Stimulated activated CD8-positive, alpha-beta memory T cell treated with anti-CD3 and anti-CD28 coated beads, Interleukin-15, amount 100 ng/mL, for 24 hours (primary cell): ENCODE data around the gene PLXNB2.
A peak's percentile ranks its signal among the peaks of the same experiment; 100 is the strongest.

ENCODE experiments used
- DNase-seq: peaks from one replicate; pipeline ENCODE4 v3.0.0-alpha.2; 2020; ENCODE audit warnings: low read depth

The PLXNB2 gene

DNA sequence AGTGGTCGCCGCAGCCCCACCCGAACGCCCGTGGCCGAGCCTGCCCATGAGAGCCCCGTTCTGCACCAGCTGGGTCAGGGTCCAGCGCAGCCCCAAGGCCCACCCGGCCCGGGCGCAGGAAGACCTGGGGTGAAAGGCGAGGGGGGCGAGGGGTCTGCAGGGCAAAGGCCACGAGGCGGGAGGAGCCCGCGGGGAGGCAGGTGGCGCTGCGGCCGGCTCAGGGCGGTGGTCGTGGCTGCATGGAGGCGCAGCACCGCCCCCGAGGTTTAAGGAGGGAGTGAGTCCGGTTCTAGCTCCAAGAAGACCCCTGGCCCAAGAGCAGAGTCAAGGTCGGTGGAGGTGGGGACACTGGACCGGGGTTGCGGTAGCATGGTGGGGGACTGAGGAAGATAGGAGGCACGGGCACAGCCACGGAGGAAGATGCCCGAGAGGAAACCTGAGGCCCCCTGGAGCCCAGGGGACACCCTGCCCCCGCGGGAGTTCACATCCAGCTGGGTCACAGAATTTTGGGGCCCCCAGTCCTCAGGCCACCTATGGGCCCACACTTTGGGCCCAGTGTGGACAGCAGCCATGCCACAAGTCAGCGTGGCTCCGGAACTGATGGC is 55.9 kb downstream of the PLXNB2 start:
- DNase-seq, result no peak

DNA sequence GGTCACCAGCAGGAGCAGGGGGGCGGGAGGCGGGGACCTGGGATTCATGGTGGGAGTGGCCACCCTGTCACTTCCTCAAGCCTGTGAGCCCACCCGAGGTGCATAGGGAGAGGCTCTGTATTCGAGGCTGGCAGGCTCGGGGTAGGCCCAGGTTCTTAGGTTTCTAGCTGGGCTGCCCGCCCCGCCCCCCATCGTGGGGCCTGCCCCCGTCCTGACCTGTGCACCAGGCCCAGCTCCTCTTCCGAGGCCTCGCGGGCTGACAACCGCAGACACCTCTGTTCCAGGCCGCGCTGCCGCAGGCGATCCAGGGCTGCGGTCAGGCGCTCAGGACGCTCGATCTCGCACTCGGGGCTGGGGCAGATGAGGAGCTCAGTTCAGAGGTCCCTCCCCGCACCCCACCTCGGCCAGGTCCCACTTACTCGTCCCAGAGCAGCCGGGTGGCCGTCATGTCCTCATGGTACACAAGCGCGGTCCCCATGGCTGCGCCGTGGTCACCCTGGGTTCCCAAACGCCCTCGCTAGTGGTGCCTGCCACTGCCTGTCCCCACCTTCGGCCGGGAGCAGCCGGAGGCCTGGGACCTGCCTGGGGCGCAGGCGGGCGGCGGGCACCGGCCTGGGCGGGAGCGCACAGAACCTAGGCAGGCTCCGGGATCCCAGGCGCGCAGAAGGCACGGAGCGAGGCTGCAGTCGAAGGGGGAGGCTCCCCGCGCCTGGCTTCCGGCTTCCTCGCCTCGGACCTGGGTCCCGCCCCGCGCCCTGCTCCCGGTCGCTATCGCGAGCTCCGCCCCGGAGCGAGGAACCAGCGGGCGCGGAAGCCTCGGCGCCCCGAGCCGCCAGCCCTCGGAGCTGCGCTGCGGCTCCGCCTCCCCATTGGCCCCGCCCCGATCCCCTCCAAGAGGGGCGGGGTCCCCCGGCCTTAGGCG is 56.6 kb downstream of the PLXNB2 start, which contains the start of gene HDAC10:
Gene HDAC10, minus strand, starts transcription at position 711 of the 922 bp plus-strand sequence. Its CDS starts 233 bp downstream, at position 478.
- DNase-seq, result peak; percentile 48

DNA sequence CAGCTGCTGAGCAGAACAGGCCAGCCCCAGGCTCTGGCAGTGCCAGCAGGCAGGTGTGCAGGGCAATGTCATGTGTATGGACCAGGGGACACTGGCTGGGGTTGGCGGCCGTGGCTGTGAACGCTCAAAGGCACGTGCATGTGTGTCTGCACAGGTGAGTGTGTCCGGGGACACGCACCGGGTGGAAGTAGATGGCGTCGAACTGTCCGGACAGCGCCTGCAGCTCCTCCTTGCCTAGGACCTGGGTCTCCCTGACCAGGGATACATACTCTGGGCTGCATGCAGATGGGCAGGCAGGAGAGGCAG is 57.2 kb downstream of the PLXNB2 start:
- no peak for DNase-seq

DNA sequence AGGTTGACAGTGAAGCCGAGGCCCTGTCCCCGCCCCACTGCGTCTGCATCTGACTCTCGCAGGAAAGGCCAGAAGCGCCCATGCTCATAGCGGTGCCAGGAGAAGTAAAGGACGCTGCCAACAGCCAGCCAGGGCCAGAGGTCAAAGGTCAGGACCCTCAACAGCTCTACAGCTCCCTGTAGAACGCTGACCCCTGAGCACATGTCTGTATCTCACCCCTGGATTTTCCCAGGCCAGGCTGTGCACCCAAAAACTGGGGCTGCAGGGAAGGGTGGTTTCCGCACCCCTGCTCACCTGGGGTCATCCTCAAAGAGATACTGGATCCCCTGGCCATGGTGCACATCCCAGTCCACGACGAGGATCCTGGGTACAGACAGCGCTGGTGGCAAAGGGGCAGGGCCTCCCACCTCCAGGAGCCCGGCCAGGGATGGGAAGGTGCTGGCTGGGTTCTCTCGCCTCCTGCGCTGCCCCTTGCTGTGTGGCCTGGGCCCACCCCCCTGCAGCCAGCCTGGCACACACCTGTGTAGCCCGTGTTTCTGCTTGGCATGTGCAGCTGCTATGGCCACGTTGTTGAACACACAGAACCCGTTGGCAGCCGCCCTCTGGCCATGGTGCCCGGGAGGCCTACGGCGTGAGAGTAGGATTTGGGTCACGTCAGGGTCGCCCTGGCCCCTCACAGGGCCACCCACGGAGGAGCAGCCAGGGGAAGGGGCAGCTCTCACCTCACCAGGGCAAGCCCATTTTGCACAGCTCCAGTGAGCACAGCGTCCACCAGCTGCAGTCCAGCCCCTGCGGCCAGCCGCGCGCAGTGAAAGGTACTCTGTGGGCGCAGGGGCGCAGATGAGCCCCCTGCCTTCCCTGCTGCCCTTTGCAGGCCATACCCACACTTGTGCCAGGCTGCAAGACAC is 57.9 kb downstream of the PLXNB2 start:
- no peak for DNase-seq

DNA sequence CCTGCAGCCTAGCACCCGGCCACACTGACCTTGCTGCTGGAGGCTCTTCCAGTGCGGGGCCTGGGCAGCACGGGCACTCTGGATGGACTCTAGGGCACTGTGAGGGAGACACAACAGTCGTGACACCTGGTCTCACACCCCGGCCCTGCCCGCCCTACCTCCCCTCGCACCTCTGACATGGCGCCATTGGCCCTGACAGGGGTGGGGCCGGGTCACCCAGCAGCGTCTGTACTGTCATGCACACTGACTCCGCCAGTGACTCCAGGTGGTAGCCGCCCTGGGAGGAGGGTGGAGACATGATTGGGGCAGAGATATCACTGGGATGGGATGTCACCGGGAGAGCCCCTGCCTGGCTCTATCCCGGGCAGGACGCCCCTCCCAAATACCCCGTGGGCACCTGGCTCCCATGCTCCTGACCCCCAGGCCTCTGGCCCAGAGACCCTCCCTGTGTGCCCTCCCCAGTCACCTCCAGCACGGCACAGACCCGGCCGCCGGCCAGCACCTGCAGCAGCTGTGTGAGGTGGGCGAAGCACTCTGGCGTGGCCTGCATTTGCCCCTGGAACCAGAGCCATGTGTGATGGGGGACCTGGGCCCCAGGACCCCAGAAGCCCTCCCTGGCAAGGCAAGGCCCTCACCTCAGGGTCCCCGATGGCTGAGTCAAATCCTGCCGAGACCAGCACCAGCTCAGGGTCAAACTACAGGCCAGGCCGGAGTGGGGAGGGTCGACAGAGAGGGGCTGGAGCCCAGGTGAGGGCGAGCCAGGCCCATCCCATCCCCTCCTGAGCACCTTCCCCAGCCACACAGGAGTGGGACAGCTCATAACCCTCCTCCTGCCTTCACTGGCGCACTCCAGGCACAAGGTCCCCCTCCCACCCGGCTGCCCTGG is 59.0 kb downstream of the PLXNB2 start:
- DNase-seq, result no peak

DNA sequence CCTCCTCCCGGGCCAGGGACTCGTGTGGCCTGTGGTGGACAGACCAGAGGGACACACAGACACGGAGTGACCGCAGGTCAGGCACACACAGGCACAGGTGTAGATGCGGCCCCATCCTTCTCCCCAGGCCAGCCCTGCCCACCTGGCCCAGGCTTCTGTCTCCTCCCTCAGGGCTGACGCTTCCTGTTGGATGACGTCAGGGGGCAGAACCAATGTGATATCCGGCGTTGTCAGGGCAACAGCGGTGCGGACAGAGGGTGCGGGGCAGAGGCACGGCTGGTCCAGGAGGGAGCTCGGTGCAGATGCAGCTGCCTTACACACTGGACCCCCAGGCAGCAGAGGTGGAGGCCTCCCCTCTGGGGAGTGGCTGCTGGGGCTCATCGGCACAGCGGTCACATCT is 59.7 kb downstream of the PLXNB2 start:
- no peak for DNase-seq

DNA sequence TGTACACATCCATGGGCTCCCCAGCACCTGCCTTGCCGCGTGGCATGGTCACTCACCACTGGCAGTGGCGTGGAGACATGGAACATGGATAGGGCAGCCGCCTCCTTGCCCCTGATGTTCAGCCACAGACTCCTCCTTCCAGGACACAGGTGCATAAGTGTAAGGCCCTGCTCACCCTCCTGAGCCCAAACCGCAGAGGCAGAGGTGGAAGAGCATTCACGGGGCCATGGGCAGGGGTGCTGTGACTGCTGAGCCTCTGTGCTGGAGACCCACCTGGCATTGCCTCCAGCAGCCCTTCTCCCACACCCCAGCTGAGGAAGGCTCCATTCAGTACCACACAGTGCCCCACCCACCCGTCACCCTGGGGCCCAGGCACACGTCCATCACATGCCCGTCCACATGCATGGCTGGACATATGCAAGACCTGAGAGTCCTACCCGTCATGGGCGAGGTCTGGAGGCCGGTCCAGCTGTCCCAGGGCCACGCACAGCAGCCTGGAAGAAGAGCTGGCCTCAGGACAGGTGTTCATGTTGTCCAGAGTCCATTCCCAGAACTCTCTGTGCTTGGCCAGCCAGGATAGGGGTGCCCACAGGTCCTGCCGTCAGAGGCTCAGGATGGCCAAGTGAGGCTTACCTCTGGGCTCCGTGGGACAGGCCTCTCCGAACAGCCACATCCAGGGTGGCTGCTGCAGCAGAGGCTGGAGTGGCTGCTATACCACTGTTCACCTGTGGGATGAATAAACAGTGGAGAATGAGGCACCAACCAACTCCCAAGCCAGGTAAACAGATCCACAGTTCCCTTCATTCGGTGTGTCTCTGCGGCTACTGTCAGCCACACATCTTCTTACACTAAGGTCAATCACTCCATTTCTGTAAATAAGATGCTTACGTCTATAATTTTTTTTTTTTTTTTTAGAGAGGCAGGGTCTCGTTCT is 60.9 kb downstream of the PLXNB2 start:
- no peak for DNase-seq

DNA sequence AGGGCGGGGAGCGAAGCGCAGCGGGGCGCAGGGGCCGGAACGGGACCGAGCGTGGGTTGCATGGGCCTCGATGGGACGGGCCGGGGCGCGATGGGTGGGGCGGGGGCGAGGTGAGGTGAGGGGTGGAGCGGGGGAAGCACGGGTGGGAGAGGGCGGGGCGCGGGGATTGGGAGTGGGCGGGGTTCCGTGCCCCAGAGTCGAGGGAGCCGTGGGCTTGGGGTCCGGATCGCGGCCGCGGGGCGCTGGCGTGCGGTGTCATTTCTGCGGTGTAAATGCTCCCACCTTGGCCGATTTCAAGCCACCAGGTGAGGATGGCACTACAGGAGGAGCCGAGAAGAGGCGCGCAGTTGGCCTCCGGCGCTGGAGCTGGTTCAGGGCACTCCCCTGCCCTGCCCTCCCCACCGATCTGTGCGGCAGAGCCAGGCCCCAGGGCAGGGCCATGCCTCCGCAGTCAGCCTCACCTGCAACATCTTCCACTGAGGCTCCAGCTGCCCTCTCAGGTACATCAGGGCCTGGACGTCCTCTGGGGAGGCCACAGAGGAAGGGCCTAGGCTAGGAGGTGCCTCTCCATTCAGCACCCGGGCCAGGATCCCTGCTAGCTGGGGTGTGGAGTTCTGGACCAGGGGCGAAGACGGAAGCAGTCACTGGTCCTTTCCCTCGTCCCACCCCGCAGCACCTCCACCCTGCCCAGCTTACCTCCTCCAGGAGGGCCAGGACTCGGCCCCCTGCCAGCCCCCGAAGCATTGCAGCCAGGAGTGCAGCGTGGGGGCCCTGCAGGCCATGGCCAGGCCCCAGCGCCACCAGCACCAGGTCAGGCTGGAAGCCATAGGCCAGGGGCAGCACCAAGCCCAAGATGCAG is 62.0 kb downstream of the PLXNB2 start:
- DNase-seq, result no peak

DNA sequence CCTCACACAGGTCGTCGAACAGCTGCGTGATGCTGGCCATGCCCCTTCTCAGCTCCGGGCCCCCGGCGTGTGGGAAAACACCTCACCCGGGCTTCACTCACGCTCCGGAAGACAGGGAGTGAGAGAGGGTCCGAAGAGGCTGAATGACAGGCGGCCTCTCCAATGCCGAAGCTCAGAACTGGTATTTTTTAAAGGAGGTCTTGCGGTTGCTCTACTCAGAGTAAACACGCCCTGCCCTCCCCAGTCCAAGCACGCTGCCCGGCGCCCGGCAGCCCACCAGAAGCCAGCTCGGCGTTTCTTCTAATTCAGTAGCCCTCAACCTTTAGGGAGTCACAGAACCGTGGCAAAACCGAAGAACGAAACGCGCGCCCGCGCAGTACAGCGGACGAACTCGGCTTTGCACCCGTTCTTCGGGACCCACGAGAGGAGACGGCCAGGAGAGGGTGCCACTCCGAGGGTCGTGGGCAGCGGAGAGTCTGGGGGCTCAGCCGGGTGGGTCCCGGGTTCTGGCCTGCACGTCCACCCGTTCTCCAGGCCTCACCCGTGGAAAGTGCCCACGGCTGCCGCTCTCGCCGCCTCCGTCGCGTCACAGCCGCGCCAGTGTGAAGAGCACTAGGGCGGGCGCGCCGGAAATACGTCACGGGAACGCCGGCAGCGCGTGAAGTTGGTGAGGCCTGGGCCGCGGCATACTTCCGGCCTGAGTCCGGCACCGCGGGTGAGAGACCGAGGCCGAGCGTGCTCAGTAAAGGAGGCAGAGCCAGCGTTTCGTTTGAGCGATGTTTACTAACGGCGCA is 62.8 kb downstream of the PLXNB2 start, which contains the start of gene TUBGCP6:
Gene TUBGCP6, minus strand, starts transcription at position 604 of the 794 bp plus-strand sequence. Its CDS starts 564 bp downstream, at position 40.
- DNase-seq, result peak; percentile 94

DNA sequence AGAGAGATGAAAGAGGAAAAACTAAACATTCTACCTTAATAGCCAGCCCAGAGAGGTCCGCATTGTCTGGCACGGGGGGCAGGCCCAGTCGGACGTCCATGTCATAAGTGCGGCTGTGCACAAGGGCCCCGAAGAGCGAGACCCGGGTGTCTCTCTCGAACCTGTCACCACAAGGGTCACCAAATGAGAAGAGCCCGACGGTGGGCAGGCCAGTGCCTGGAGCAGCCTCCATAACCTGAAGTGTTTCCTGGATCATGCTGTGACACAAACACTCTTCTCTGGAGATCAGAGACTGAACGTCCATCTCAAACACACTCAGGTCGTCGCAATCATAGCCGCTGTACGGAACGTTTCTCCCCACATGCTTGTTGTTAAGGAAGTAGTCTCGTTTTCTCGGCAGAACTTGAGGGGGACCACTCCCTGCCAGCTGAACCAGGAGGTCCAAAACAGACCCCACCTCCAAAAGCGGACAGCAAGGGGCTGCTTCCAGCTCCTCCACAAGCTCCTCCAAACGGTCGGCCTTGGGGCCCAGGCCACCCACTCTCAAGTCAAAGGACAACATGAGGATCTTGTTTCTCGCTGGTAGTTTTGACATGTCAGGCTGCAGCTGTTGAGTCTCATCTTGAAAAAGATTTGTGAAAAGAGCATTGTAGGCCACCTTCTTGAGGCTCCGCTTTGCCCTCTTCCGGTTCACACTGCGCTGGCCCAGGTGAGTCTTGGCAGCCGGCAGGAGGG is 63.6 kb downstream of the PLXNB2 start:
- no peak for DNase-seq

DNA sequence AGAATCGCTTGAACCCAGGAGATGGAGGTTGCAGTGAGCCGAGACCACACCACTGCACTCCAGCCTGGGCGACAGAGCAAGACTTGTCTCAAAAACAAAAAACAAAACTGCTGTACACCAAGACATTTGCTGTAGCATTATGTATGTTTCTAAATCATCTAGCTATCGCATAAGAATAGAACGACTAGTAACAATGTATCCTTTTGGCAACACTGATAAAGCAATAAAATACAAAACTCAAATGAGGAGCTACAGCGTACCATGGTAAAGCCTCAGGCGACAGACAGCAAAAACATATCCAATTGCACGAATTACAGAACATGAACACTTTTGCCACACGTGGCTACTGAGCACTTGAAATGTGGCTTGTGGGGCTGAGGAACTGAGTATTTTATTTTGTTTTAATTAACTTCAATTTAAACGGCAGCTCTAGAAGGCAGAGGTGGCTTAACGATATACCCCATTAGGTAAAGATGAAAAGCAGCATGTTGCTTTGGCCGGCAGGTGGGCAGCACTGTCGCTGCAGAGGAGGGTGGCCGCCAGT is 65.0 kb downstream of the PLXNB2 start:
- DNase-seq, result no peak

DNA sequence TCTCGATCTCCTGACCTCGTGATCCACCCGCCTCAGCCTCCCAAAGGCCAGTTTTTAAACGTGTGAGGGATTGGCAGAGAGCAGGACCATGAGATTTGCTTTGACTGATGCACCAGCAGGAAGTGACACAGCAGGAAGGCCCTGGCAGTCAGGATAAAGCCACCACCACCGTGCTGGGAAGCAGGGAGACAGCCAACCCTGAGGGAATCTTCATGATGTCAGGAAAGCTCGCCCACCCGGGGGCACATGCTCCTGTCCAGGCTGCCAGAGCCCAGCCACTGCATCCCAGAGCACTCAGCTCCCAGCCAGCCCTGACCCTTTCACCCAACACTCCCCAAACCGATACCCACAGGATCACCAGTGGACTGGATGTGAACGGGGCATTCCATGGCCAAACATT is 68.7 kb downstream of the PLXNB2 start:
- DNase-seq, result no peak

DNA sequence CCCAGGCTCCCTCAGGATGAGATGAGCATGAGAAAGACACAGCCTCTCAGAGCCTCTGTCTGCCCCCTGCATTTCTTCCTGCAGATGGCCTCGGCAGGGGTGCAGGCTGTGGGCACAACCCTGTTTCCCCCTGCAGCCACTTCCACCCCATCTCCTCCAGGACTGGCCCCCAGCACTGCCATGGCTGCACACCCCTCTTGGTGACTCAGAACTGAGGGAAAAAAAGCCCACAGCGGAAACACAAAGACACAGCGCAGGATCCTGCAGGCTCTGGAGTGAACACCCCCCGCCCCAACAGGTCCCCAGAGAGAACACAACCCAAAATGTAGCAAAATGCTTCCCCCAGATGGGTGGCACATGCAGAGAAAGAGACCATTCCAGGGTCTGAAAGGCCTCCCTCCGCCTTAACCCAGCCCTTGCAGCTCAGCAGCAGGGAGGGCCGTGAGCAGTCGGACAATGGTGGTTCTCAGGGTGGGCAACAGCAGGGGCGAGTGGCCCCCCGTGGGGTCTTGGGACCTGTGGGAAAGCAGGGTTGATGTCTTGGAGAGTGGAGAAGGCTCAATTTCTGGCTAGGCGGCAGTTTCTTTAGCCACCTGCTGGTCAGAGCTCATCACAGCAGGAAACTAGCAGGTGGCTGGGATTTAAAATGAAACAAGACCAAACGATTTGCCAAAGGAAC is 70.6 kb downstream of the PLXNB2 start:
- DNase-seq, result no peak

DNA sequence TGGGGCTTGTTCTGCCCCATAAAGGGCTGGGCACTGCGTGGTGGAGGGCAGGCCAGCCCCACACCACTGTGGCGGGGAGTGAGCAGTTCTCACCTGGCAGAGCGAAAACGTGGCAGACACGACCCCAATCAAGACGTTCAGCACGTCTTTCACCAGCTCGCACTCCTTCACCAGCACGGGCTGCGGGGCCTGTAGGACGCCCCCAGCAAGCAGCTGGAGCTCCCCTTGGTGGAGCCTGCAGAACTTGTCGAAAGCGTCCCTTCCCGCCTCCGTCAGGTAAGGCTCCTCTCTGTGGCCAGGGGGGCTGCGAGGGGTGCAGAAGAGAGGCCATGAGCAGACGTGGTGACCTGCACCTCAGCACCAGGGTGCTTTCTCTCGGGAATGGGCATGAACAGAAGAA is 74.2 kb downstream of the PLXNB2 start:
- DNase-seq, result no peak

DNA sequence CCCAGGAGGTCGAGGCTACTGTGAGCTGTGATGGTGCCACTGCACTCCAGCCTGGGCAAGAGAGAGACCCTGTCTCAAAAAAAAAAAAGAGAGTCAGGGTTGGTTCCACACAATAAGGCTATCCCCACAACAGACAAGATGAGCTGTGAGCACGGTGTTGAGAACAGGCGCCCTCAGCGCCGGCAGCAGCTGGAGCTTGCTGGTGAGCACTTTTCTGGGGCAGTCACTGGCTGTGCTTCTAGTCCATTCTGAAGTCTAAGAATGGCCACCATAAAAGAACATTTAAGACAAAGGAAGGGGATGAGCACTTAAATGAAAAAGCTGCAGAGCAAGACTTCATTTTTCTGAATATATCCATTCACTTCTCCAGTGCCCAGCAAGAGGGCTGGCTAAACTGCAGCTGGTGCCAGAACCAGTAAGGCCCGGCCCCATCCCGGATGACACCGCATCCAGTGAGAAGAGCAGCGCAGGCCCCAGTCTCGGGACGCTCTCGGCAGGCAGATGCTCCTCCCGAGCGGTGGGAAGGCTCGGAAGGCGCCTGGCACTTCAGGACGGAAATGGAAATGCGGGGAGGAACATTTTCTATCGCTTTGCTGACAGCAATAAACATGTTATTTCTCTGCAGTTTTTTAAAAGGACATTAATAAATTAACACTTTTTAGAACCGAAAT is 74.8 kb downstream of the PLXNB2 start:
- DNase-seq, result no peak

DNA sequence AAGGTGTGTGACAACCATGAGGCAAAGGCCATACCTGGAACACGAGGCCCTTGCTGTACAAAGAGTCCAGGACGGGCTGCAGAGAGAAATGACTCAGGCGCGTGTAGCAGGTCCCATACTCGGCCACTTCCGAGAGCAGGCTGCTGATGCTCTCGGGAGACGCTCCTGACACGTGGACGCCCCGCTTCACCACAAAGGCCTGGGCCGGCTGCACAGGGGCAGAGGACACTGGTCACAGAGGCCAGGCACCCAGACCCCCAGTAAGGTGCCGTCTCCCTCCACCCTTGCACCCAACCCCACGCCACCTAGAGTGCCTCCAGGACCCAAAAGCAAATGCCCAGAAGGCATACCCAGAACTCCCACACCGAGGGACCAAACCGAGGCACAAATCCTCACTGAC is 78.1 kb downstream of the PLXNB2 start:
- DNase-seq, result no peak
